HUES64 (cell line): ENCODE measurements around the gene VASP.

ENCODE experiments used
- H3K27ac ChIP-seq: 2 replicates; pipeline ENCODE4 v1.7.0; 2013; ENCODE audit warnings: low read depth, low read length, inconsistent platforms
- H3K27me3 ChIP-seq: 2 replicates; pipeline ENCODE4 v1.6.1; 2013; ENCODE audit warnings: mild to moderate bottlenecking, low read length; ENCODE audit not compliant: insufficient read depth
- H3K36me3 ChIP-seq: 2 replicates; pipeline ENCODE4 v1.6.1; 2013; ENCODE audit warnings: mild to moderate bottlenecking, low read length; ENCODE audit not compliant: insufficient read depth
- H3K4me1 ChIP-seq: 2 replicates; pipeline ENCODE4 v1.6.1; 2013; ENCODE audit warnings: mild to moderate bottlenecking, low read length, moderate library complexity; ENCODE audit not compliant: insufficient read depth
- H3K4me3 ChIP-seq: 2 replicates; pipeline ENCODE4 v1.5.1; 2013; ENCODE audit warnings: mild to moderate bottlenecking, low read length, moderate library complexity
- H3K9ac ChIP-seq: 2 replicates; pipeline ENCODE4 v1.6.1; 2013; ENCODE audit warnings: mild to moderate bottlenecking, low read depth, low read length
- H3K9me3 ChIP-seq: 2 replicates; pipeline ENCODE4 v1.6.1; 2013; ENCODE audit warnings: low read depth, low read length; ENCODE audit not compliant: insufficient read depth
- WGBS: fragments of 150-250, 120-280 bp; methylation state at CpG from one replicate; pipeline ENCODE4 v1.1.7; 2013; ENCODE audit warnings: missing lambda C conversion rate; 5-methylcytosine and 5-hydroxymethylcytosine counted together

Gene VASP

DNA sequence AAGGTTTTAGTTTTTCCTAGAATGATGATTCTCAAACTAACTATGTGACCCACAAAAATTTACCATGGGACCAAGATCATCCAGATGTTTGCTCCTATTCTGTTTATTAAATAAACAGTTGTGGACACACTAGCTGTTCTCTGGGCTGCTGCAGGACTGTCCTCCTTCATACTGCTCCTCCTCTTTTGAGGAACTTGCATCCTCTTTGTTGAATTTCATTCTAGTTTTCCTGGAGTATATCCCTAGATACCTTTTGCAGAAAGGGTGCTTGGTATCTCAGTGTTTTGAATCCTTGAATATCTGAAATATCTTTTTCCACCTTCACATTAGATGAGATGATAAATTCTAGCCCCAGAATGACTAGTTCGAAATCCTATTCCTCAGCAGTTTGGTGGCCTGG is 24.1 kb downstream of the VASP start:
- no peaks in the 10 kb centered on the region for H3K27me3 ChIP-seq
- 96% methylated on average over 1 of the region's 1 CpG for WGBS
- H3K9me3 ChIP-seq = 0 out of 2 replicates have a peak, but pooled peaks cover 8% of the 10 kb centered on the region
- no peak overlapping the region for H3K9ac ChIP-seq
- no peak overlapping the region for H3K27ac ChIP-seq
- H3K4me1 ChIP-seq = no peaks in the 10 kb centered on the region
- no peak overlapping the region for H3K4me3 ChIP-seq
- H3K36me3 ChIP-seq = peaks cover 12% of the 10 kb centered on the region

DNA sequence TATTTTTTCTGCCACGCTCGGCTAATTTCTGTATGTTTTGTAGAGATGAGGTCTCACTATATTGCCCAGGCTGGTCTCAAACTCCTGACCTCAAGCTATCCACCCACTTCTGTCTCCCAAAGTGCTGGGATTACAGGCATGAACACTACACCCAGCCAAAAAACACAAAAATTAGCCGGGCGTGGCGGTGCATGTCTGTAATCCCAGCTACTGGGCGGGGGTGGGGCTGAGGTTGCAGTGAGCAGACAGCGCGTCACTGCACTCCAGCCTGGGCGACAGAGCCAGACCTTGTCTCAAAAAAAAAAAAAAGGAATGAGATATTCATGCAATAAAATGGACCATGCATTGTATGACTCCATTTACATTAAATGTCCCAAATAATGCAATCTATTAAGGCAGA is 32.2 kb downstream of the VASP start:
- Histone ChIP-seq H3K27me3 (no peaks in the 10 kb centered on the region), H3K27ac (no peak overlapping the region), H3K36me3 (no peaks in the 10 kb centered on the region), H3K9me3 (no peaks in the 10 kb centered on the region), H3K9ac (no peak overlapping the region), H3K4me1 (no peaks in the 10 kb centered on the region), H3K4me3 (no peak overlapping the region)
- WGBS = 96% methylated on average over 7 of the region's 9 CpGs

DNA sequence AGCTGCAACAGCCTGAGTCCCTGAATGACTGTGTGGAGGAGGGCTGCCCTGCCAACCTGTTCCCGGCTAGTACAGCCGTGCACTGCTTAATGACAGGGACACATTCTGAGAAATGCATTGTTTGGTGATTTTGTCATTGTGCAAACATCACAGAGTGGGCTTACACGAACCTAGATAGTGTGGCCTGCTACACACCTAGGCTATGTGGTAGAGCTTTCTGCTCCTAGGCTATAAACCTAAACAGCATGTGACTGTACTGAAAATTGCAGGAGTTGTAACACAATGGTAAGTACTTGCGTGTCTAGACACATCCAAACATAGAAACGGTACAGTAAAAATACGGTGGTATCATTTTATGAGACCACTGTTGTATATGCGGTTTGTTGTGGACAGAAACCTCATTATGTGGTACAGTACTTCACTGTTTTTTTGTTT is 35.0 kb downstream of the VASP start:
- H3K27me3 ChIP-seq = no peaks in the 10 kb centered on the region
- no peak overlapping the region for H3K4me3 ChIP-seq
- no peak overlapping the region for H3K9ac ChIP-seq
- H3K27ac ChIP-seq = no peak overlapping the region
- 92% methylated on average over 7 of the region's 7 CpGs for WGBS
- H3K36me3 ChIP-seq = no peaks in the 10 kb centered on the region
- H3K4me1 ChIP-seq = no peaks in the 10 kb centered on the region
- H3K9me3 ChIP-seq = no peaks in the 10 kb centered on the region

DNA sequence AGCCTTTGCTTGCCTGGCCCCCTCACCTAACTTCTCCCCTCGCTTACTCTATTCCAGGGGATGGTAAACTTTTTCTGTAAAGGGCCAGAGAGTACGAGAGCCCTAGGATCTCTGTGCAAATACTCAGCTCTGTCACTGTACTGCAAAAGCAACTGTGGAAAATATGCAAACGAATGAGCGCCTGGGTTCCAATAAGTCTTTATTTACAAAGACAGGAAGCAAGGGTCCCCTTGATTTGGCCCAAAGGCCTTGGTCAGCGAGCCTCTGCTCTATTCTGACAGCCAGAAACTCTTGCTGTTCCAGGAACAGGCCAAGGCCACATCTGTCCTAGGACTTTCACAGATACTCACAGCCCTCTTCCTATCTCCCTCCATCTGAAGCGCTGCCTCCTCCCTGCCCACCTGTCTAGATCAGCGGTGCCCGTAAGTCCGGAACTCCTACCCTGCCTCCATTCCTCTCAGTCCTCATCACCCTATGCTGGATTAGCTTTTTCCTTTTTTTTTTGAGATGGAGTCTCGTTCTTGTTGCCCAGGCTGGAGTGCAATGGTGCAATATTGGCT is 40.0 kb downstream of the VASP start:
- H3K4me1 ChIP-seq = no peaks in the 10 kb centered on the region
- no peaks in the 10 kb centered on the region for H3K36me3 ChIP-seq
- H3K9ac ChIP-seq = no peak overlapping the region
- H3K27me3 ChIP-seq = no peaks in the 10 kb centered on the region
- H3K4me3 ChIP-seq = no peak overlapping the region
- WGBS = 90% methylated on average over 10 of the region's 10 CpGs
- no peak overlapping the region for H3K27ac ChIP-seq
- H3K9me3 ChIP-seq = no peaks in the 10 kb centered on the region

DNA sequence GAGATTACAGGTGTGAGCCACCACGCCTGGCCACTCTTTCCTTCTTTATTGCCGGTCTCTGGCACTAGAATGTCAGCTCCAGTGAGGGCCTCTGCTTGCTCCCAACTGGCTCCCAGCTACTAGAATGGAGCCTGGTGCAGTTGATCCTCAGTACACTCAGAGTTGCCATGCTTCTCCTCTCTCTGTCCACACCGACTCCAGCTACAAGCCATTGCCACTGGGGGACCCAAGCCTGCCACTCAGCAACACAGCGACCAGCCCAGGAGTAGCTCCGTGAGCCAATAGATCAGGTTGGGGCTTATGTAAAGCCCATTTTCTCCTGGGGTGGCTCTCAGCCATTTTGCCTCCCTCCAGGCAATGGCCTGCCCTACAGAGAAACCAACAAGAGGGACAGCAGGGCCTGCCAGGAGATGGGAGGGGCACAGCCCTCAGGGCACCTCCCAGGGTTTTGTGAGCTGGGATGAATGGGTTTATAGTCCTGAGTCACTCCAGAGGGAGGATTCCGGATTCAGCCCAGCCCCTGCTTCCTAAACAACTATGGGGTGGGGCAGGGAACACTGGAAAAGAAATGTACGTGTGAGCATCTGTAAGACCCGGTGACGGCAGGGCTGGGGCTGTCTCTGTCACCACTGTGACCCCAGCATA is 40.8 kb downstream of the VASP start:
- Histone ChIP-seq H3K27me3 (no peaks in the 10 kb centered on the region), H3K27ac (no peak overlapping the region), H3K4me3 (no peak overlapping the region), H3K36me3 (no peaks in the 10 kb centered on the region), H3K9ac (no peak overlapping the region), H3K4me1 (no peaks in the 10 kb centered on the region), H3K9me3 (no peaks in the 10 kb centered on the region)
- 74% methylated on average over 9 of the region's 9 CpGs for WGBS

DNA sequence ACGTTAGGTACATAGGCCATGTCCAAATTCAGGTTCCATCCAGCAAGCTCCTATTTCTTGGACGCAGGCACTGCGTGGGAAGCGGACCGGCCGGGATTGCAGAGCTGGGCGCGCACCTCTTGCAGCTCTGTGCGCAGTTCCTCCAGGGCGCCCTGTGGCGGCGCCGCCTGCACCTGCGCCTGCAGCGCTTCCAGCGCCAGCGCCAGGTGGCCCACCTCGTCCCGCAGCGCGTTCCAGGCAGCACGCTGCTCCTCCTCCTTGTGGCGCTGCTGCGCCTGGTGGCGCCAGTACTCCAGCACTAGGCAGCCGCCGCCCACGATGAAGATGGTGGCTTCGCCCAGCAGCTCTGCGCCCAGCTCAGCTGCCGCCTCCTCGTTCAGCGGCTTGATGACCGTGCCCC is 46.2 kb downstream of the VASP start:
- 0 out of 2 replicates have a peak overlapping the region, but pooled peaks have one; percentile 17 for H3K9ac ChIP-seq
- H3K4me1 ChIP-seq = no peaks in the 10 kb centered on the region; the same call in 1 of the 2 replicates
- H3K9me3 ChIP-seq = no peaks in the 10 kb centered on the region
- no peaks in the 10 kb centered on the region for H3K27me3 ChIP-seq
- H3K36me3 ChIP-seq = no peaks in the 10 kb centered on the region
- H3K27ac ChIP-seq = no peak overlapping the region
- peak overlapping the region; percentile 26; the same call in 1 of the 2 replicates for H3K4me3 ChIP-seq
- WGBS = 95% methylated on average over 34 of the region's 34 CpGs

DNA sequence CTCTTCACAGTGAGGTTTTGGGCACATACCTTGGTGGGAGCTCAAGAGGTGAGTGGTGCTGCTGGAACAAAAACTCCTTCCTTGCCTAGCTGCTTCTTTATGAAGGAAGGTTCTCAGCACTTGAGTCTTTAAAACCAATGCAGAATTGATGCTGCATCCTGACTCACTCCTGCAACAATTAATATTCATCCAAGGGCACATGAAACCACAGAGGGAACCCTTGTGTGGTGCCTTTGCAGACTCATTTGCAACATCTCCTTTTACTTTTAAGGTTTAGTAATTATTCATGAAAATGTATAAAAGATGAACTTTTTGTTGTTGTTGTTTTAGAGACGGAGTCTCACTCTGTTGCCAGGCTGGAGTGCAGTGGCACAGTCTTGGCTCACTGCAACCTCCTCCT is 47.2 kb downstream of the VASP start:
- Histone ChIP-seq H3K27ac (no peak overlapping the region), H3K4me1 (no peaks in the 10 kb centered on the region; the same call in 1 of the 2 replicates), H3K4me3 (no peak overlapping the region), H3K27me3 (no peaks in the 10 kb centered on the region), H3K36me3 (no peaks in the 10 kb centered on the region), H3K9me3 (no peaks in the 10 kb centered on the region), H3K9ac (no peak overlapping the region)
- WGBS = 100% methylated on average over 1 of the region's 1 CpG

DNA sequence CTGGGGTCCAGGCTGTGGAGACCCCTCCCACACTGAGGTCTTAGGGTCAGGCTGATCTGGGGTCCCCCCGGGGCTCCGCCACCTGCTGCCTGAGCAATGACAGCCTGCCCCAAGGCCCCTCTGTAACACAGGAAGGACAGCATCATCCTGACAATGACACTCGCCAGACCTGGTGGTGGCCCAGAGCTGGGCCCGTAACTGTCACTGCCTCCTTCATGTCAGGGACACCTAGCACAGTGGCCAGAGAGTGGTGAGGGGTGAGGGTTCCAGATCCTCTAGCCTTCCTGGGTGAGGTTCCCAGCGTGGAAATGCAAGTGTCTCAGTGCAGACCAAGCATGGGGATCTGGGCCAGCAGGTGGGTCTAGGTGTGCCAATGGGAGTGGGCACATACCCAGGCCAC is 49.6 kb downstream of the VASP start:
- no peaks in the 10 kb centered on the region for H3K27me3 ChIP-seq
- H3K27ac ChIP-seq = no peak overlapping the region
- H3K4me1 ChIP-seq = no peaks in the 10 kb centered on the region; the same call in 1 of the 2 replicates
- H3K4me3 ChIP-seq = no peak overlapping the region
- H3K9ac ChIP-seq = no peak overlapping the region
- H3K36me3 ChIP-seq = no peaks in the 10 kb centered on the region
- H3K9me3 ChIP-seq = no peaks in the 10 kb centered on the region
- 91% methylated on average over 5 of the region's 5 CpGs for WGBS

DNA sequence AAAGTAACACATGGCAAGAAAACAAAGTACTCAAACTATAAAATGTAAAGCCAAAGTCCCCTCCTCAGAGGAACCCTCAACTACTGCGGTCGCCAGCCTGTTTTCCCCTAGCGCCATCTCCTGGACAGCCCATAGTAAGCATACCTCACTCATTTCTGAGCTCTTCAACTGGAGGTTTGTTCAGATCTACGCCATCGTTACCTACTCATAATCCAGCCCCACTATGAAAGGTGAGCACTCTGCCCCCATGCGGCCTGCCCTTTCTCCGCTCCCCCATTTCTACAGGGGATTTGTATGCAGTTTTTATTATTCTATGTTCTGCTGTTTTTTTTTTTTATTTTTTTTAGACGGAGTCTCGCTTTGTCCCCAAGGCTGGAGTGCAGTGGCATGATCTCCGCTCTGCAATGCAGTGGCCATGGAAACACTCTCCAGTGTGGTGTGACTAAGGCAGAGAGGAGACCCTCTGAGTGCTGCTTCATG is 51.2 kb downstream of the VASP start:
- Histone ChIP-seq H3K9me3 (no peaks in the 10 kb centered on the region), H3K27me3 (no peaks in the 10 kb centered on the region), H3K36me3 (no peaks in the 10 kb centered on the region), H3K27ac (no peak overlapping the region), H3K4me3 (no peak overlapping the region), H3K9ac (no peak overlapping the region), H3K4me1 (no peaks in the 10 kb centered on the region; the same call in 1 of the 2 replicates)
- WGBS = 48% methylated on average over 8 of the region's 10 CpGs

DNA sequence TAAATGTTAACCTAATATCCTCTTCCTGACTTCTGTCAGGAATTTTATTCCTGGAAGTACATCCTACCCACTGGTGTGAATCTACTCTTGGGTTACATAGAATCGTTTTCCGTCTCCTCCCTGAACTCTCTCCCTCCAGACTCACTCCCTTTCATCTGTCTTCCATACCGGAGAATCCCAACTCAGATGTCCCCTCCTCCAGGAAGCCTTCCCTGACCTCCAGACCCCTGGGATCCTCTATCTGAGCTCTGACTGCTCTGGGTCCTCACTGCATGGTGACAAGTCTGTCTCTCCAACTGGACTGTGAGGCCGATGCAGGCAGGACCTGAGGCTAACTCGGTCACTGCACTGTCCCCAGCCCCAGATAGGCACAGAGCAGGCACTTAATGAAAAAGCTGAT is 52.8 kb downstream of the VASP start:
- Histone ChIP-seq H3K27ac (no peak overlapping the region), H3K4me1 (peaks cover 7% of the 10 kb centered on the region), H3K27me3 (no peaks in the 10 kb centered on the region), H3K9ac (no peak overlapping the region), H3K9me3 (no peaks in the 10 kb centered on the region), H3K4me3 (no peak overlapping the region), H3K36me3 (no peaks in the 10 kb centered on the region)
- 88% methylated on average over 5 of the region's 5 CpGs for WGBS

DNA sequence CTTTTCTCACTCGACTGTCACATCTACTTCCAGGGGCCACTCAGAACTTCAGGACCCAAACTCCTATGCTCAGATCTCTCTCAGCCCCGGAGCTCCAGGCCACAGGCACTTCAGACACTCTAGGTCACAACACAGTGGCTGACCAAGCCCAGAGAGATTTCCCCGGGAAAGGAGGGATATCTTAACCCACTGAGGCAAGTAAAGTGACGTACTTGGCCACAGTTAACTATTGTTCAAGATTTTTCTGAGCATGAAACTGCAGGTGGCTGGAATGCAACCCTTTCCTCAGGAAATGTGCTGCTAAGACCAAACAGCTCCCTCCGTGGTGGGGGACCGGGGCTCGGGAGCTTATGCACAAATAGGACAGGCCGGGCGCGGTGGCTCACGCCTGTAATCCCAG is 53.4 kb downstream of the VASP start:
- Histone ChIP-seq H3K9me3 (no peaks in the 10 kb centered on the region), H3K4me1 (peaks cover 7% of the 10 kb centered on the region), H3K27ac (no peak overlapping the region), H3K36me3 (no peaks in the 10 kb centered on the region), H3K4me3 (no peak overlapping the region), H3K9ac (no peak overlapping the region), H3K27me3 (no peaks in the 10 kb centered on the region)
- WGBS = 86% methylated on average over 11 of the region's 11 CpGs
